HCT116 (cell line): ENCODE measurements around the gene DENND1A. TPM values are rescaled to one million over a fixed set of nuclear protein-coding genes. Genes with fewer than 3 reads are reported as not detected.

ENCODE experiments used
- ATAC-seq: fragments of 200-7000 bp; cut with Tn5 transposase; 2 replicates; pipeline ENCODE4 v1.9.1; 2020; ENCODE audit warnings: mild to moderate bottlenecking, moderate library complexity
- BruUV-seq: library from RNA; stranded (reverse); fragments of 400-500 nt; replicated peaks from 2 replicates; lab custom pipeline; 2021; lab: Mats Ljungman, UMichigan
- CTCF ChIA-PET: fragments of 300-600 bp; sonication (Branson Sonifier 250); formaldehyde crosslinking; loops from one replicate; lab custom pipeline; 2021; ENCODE audit warnings: antibody characterized with exemption; lab: Charles Lee
- POLR2A ChIA-PET: fragments of 300-600, 350-600 bp; sonication (Branson Sonifier 250); formaldehyde crosslinking; loops from one replicate; lab custom pipeline; 2021; ENCODE audit warnings: antibody characterized with exemption; lab: Charles Lee
- RAD21 ChIA-PET, 2 experiments: fragments of 300-600 bp; sonication (Branson Sonifier 250); formaldehyde crosslinking; loops; one replicate each; lab custom pipeline; 2023; ENCODE audit warnings: low total read pairs in 2 of 2; ENCODE audit not compliant: uncharacterized antibody in 2 of 2, unreplicated experiment in 2 of 2, low non-redundant PET in 1 of 2; lab: Charles Lee
- DNase-seq: peaks from one replicate; pipeline ENCODE4 v3.0.0-alpha.2; 2010; ENCODE audit warnings: low read depth, low spot score
- H2AFZ ChIP-seq: fragments of 200-600 bp; shearing (Covaris generic), sonication (generic); 2 replicates; pipeline ENCODE4 v1.6.1; 2017; ENCODE audit warnings: low read depth, mixed run types, mixed read lengths, antibody characterized with exemption, low read length; ENCODE audit not compliant: poor library complexity, severe bottlenecking
- H3K27ac ChIP-seq: 2 replicates; pipeline ENCODE4 v1.5.1; 2012; ENCODE audit warnings: low read depth, low read length
- H3K27me3 ChIP-seq: fragments of 200-600 bp; sonication (generic); 2 replicates; pipeline ENCODE4 v1.6.1; 2016; ENCODE audit warnings: mixed run types, low read length, mixed read lengths; ENCODE audit not compliant: insufficient read depth
- H3K36me3 ChIP-seq, 2 experiments: fragments of 200-500 bp in 1 of 2; fragments of 200-600 bp in 1 of 2; sonication (Bioruptor generic) in 1 of 2; sonication (generic) in 1 of 2; 2 replicates each; pipeline versions ENCODE4 v1.5.1 to v1.6.1; 2014 to 2016; ENCODE audit warnings: low read length in 2 of 2, inconsistent platforms in 1 of 2, mixed read lengths in 1 of 2, mixed run types in 1 of 2; ENCODE audit not compliant: insufficient read depth in 2 of 2, control insufficient read depth in 1 of 2
- H3K4me1 ChIP-seq, 2 experiments: fragments of 200-600 bp in 1 of 2; sonication (generic) in 1 of 2; 2 replicates each; pipeline versions ENCODE4 v1.5.1 to v1.6.1; 2012 to 2017; ENCODE audit warnings: low read length in 2 of 2, inconsistent platforms in 1 of 2, mild to moderate bottlenecking in 1 of 2, mixed read lengths in 1 of 2, mixed run types in 1 of 2, moderate library complexity in 1 of 2; ENCODE audit not compliant: insufficient read depth in 2 of 2, control insufficient read depth in 1 of 2
- H3K4me2 ChIP-seq: fragments of 200-600 bp; sonication (generic); 2 replicates; pipeline ENCODE4 v1.6.1; 2017; ENCODE audit warnings: mixed run types, low read length, mixed read lengths
- H3K4me3 ChIP-seq, 2 experiments: fragments of 200-600 bp in 1 of 2; sonication (generic) in 1 of 2; replicated peaks in 1 of 2; 2 replicates each; pipeline ENCODE4 v1.5.1; 2011 to 2016; ENCODE audit warnings: low read length in 2 of 2, control low read depth in 1 of 2, low read depth in 1 of 2, mild to moderate bottlenecking in 1 of 2, mixed read lengths in 1 of 2, mixed run types in 1 of 2
- H3K79me2 ChIP-seq: fragments of 200-600 bp; sonication (generic); 2 replicates; pipeline ENCODE4 v1.6.1; 2017; ENCODE audit warnings: mild to moderate bottlenecking, mixed run types, low read length, moderate library complexity, mixed read lengths; ENCODE audit not compliant: insufficient read depth
- H3K9ac ChIP-seq: fragments of 200-600 bp; sonication (generic); 2 replicates; pipeline ENCODE4 v1.6.1; 2016; ENCODE audit warnings: low read length, mixed read lengths
- H3K9me2 ChIP-seq: fragments of 200-600 bp; sonication (generic), shearing (Covaris generic); 2 replicates; pipeline ENCODE4 v1.6.1; 2017; ENCODE audit warnings: mixed run types, mild to moderate bottlenecking, moderate library complexity; ENCODE audit not compliant: insufficient read depth
- H3K9me3 ChIP-seq, 2 experiments: fragments of 200-500 bp in 1 of 2; fragments of 200-600 bp in 1 of 2; sonication (Bioruptor generic) in 1 of 2; sonication (generic) in 1 of 2; 2 replicates each; pipeline ENCODE4 v1.6.1; 2014 to 2017; ENCODE audit warnings: low read length in 2 of 2, mixed read lengths in 2 of 2, inconsistent platforms in 1 of 2, low read depth in 1 of 2, mild to moderate bottlenecking in 1 of 2, mixed run types in 1 of 2, moderate library complexity in 1 of 2; ENCODE audit not compliant: control insufficient read depth in 1 of 2, insufficient read depth in 1 of 2
- H4K20me1 ChIP-seq: fragments of 200-600 bp; sonication (generic), shearing (Covaris generic); 2 replicates; pipeline ENCODE4 v1.6.1; 2017; ENCODE audit warnings: mixed run types, mild to moderate bottlenecking, moderate library complexity; ENCODE audit not compliant: insufficient read depth
- CEBPB ChIP-seq: IDR thresholded peaks from 2 replicates; pipeline ENCODE4 v1.6.1; 2012; ENCODE audit warnings: low read depth
- ELF1 ChIP-seq: IDR thresholded peaks from 2 replicates; pipeline ENCODE4 v1.6.1; 2012; ENCODE audit warnings: low read depth, borderline replicate concordance
- EZH2 ChIP-seq: fragments of 200-600 bp; sonication (generic); IDR thresholded peaks from 2 replicates; pipeline ENCODE4 v1.6.1; 2017; ENCODE audit warnings: antibody characterized with exemption, mixed run types
- EZH2phosphoT487 ChIP-seq: fragments of 200-600 bp; IDR thresholded peaks from 2 replicates; pipeline ENCODE4 v1.6.1; 2018; ENCODE audit warnings: antibody characterized with exemption, borderline replicate concordance
- FOSL1 ChIP-seq: IDR thresholded peaks from 2 replicates; pipeline ENCODE4 v1.6.1; 2012; ENCODE audit warnings: low read depth
- JUND ChIP-seq: IDR thresholded peaks from 2 replicates; pipeline ENCODE4 v1.6.1; 2012
- POLR2A ChIP-seq: IDR thresholded peaks from 2 replicates; pipeline ENCODE4 v1.7.0; 2011; ENCODE audit warnings: borderline replicate concordance; ENCODE audit not compliant: insufficient read depth, insufficient read length; ENCODE audit errors: extremely low read depth
- POLR2AphosphoS5 ChIP-seq: IDR thresholded peaks from 2 replicates; pipeline ENCODE4 v1.6.1; 2011; ENCODE audit warnings: mild to moderate bottlenecking, low read depth, low read length, moderate library complexity
- RAD21 ChIP-seq: IDR thresholded peaks from 2 replicates; pipeline ENCODE4 v1.6.1; 2012; ENCODE audit warnings: low read depth, mild to moderate bottlenecking
- SIN3A ChIP-seq: IDR thresholded peaks from 2 replicates; pipeline ENCODE4 v1.6.1; 2012; ENCODE audit warnings: low read depth
- SP1 ChIP-seq: IDR thresholded peaks from 2 replicates; pipeline ENCODE4 v1.6.1; 2012; ENCODE audit warnings: low read depth
- SRF ChIP-seq: IDR thresholded peaks from 2 replicates; pipeline ENCODE4 v1.6.1; 2012; ENCODE audit warnings: low read depth
- TCF7L2 ChIP-seq: IDR thresholded peaks from 2 replicates; pipeline ENCODE4 v1.7.0; 2011; ENCODE audit warnings: borderline replicate concordance, inconsistent platforms; ENCODE audit not compliant: insufficient read depth, insufficient read length; ENCODE audit errors: extremely low read depth
- YY1 ChIP-seq: IDR thresholded peaks from 2 replicates; pipeline ENCODE4 v1.6.1; 2011; ENCODE audit warnings: low read length, low read depth, moderate library complexity, mild to moderate bottlenecking; ENCODE audit not compliant: insufficient replicate concordance; ENCODE audit errors: extremely low read depth
- ZFX ChIP-seq: fragments of 450-650 bp; IDR thresholded peaks from 2 replicates; pipeline ENCODE4 v1.6.1; 2017
- ZNF274 ChIP-seq: fragments of 200-500 bp; sonication (Bioruptor generic); IDR thresholded peaks from 2 replicates; pipeline ENCODE4 v1.6.1; 2014; ENCODE audit warnings: mild to moderate bottlenecking, low read depth, low read length, inconsistent platforms
- intact Hi-C: fragments of 100-400 bp; cut with micrococcal nuclease; formaldehyde crosslinking; loops from 2 replicates; pipeline ENCODE4 v1.10.0; 2022
- total RNA-seq: library from RNA; stranded (reverse); gene quantifications from one replicate; pipeline ENCODE4 v1.2.1, GENCODE V29; 2021; ENCODE audit not compliant: unreplicated experiment
- TF ChIP-seq, protein P1 (sequence below): IDR thresholded peaks from 2 replicates; pipeline ENCODE4 v1.6.1; 2012
- TF ChIP-seq, protein P2 (sequence below): IDR thresholded peaks from 2 replicates; pipeline ENCODE4 v1.6.1; 2011; ENCODE audit warnings: mild to moderate bottlenecking, low read length, moderate library complexity; ENCODE audit not compliant: insufficient replicate concordance; ENCODE audit errors: extremely low read depth
- TF ChIP-seq, protein P3 (sequence below), 3 experiments: fragments of 200-600 bp in 1 of 3; sonication (generic) in 1 of 3; IDR thresholded peaks in 2 of 3; conservative IDR thresholded peaks in 1 of 3; 2 replicates each; pipeline ENCODE4 v1.5.1; 2012 to 2017; ENCODE audit warnings: low read depth in 2 of 3, low read length in 2 of 3, antibody characterized with exemption in 1 of 3, borderline replicate concordance in 1 of 3, control low read depth in 1 of 3, mild to moderate bottlenecking in 1 of 3, mixed read lengths in 1 of 3, mixed run types in 1 of 3, moderate library complexity in 1 of 3; ENCODE audit not compliant: insufficient read depth in 1 of 3

DENND1A gene
- total RNA-seq, 1 experiment from 2014 or later: 33.0 TPM

DNA sequence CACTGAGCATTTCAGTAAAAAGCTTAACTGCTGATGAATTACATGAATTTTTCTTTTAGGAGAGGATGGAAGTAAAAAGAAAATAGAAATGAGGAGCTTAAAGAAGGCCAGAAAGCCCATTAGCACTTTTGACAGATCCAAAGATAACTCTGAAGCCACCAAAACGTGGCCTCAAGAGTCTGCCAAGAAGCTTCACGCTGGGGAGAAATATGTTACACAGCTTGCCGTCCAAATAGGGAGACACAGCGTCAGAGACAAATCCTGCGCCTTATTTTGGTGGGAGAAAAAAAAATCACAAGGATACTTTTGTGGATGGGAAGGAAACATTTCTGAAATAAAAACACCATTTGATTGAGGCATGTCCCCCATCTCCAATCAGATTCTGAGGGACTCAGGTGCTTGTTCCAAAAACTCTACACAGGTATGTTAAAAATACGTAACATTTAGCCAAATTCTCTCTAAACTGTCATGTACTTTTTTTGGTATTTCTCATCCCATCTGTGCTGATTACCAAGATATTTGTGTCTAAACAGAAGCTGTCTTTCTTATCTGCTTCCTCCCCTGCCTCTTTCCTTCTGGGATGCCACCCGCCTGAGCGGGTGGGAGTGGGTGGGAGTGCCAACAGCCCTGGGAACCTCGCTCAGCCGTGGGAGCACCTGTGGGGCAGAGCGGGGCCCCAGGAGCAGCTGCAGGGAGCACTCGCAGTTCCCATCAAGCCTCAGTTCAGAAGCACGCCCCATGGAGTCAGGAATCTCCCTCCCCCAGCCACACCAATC, 275.5 kb downstream of the DENND1A start:
- Histone ChIP-seq H3K9me3 (no peaks in the 10 kb centered on the region), H3K36me3 (no peaks in the 10 kb centered on the region), H4K20me1 (no peaks in the 10 kb centered on the region)
- no peak for ATAC-seq
- TF ChIP-seq, protein P1, sequence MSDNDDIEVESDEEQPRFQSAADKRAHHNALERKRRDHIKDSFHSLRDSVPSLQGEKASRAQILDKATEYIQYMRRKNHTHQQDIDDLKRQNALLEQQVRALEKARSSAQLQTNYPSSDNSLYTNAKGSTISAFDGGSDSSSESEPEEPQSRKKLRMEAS: no peak
- TF ChIP-seq EZH2phosphoT487 (no peak), POLR2AphosphoS5 (no peak), ELF1 (no peak), TCF7L2 (no peak), ZFX (no peak), FOSL1 (no peak), ZNF274 (no peak), JUND (no peak), SP1 (no peak), SIN3A (no peak), POLR2A (no peak), SRF (no peak), CEBPB (no peak), EZH2 (no peak), RAD21 (no peak), YY1 (no peak)
- TF ChIP-seq, protein P2, sequence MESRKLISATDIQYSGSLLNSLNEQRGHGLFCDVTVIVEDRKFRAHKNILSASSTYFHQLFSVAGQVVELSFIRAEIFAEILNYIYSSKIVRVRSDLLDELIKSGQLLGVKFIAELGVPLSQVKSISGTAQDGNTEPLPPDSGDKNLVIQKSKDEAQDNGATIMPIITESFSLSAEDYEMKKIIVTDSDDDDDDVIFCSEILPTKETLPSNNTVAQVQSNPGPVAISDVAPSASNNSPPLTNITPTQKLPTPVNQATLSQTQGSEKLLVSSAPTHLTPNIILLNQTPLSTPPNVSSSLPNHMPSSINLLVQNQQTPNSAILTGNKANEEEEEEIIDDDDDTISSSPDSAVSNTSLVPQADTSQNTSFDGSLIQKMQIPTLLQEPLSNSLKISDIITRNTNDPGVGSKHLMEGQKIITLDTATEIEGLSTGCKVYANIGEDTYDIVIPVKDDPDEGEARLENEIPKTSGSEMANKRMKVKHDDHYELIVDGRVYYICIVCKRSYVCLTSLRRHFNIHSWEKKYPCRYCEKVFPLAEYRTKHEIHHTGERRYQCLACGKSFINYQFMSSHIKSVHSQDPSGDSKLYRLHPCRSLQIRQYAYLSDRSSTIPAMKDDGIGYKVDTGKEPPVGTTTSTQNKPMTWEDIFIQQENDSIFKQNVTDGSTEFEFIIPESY: no peak
- TF ChIP-seq, protein P3, sequence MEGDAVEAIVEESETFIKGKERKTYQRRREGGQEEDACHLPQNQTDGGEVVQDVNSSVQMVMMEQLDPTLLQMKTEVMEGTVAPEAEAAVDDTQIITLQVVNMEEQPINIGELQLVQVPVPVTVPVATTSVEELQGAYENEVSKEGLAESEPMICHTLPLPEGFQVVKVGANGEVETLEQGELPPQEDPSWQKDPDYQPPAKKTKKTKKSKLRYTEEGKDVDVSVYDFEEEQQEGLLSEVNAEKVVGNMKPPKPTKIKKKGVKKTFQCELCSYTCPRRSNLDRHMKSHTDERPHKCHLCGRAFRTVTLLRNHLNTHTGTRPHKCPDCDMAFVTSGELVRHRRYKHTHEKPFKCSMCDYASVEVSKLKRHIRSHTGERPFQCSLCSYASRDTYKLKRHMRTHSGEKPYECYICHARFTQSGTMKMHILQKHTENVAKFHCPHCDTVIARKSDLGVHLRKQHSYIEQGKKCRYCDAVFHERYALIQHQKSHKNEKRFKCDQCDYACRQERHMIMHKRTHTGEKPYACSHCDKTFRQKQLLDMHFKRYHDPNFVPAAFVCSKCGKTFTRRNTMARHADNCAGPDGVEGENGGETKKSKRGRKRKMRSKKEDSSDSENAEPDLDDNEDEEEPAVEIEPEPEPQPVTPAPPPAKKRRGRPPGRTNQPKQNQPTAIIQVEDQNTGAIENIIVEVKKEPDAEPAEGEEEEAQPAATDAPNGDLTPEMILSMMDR (IDR thresholded peaks at IDR 0.05 in 2 of 3, conservative IDR thresholded peaks at IDR 0.05 in 1 of 3; ENCODE audit: borderline replicate concordance in 1 of 3, insufficient read depth in 1 of 3, low read depth in 2 of 3, low read length in 2 of 3): no peak
- TF ChIP-seq, all 23 proteins: peak for 0
- no peak overlapping the region for H3K27ac ChIP-seq
- no peak for DNase-seq
- no peak overlapping the region for H3K4me2 ChIP-seq
- H3K4me3 ChIP-seq: no peak overlapping the region
- no peaks in the 10 kb centered on the region for H3K4me1 ChIP-seq
- ChIA-PET RAD21 (no interaction called here), CTCF (no interaction called here), POLR2A (no interaction called here)
- H3K9me2 ChIP-seq: no peaks in the 10 kb centered on the region
- intact Hi-C loops: no loop called here
- no TSS peak for BruUV-seq
- no peak overlapping the region for H2AFZ ChIP-seq
- H3K27me3 ChIP-seq: no peaks in the 10 kb centered on the region
- no peaks in the 10 kb centered on the region for H3K79me2 ChIP-seq
- no peak overlapping the region for H3K9ac ChIP-seq
